ENCODE measurements around the gene RFXAP. TPM values are rescaled to one million over a fixed set of nuclear protein-coding genes. Genes with fewer than 3 reads are reported as not detected.

Gene RFXAP
- total RNA-seq, 1 experiment from 2014 or later: 9.2 TPM

DNA sequence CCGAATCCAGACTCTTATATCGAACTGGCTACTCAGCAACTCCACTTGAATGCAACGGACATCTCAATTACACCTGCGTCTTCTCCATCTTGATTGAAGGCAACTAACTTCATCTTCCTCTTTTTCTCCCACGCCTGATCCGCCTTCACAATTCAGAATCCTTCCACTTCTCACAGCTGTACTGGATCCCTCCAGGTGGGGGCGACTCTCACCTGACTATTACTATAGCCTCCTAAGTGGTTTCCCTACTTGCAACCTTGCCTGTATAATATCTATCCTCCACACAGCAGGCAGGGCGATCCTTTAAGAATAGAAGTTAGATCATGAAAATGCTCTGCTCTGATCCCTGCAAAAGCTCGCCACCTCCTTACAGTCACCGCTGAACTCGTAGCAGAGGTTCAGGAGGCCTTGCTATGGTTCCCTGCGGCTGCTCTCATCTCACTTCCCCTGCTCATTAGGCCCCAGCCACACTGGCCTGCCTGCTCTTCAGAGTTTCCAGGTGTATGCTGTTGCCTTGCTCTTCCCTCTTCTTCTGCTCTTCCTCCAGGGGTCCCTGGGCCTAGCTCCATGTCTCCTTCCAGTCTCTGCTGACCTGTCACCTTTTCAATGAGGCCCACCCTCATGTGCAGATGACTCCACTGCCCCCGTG is 31.9 kb downstream of the RFXAP start:
- Mint-ChIP-seq H3K27ac (no peak overlapping the region; the same call in 1 of the 2 replicates), H3K4me3 (no peak overlapping the region), H3K36me3 (no peaks in the 10 kb centered on the region), H3K9me3 (no peaks in the 10 kb centered on the region), H3K4me1 (no peaks in the 10 kb centered on the region), H3K27me3 (ENCODE audit: low read depth) (no peaks in the 10 kb centered on the region)
- POLR2A ChIA-PET: no interaction called here
- DNase-seq (ENCODE audit: low spot score) (peak; percentile 74), ATAC-seq (peak; percentile 87)
- CTCF ChIA-PET: interaction anchor here (0.6 to 1.9 kb wide), 7 partner anchors 22 to 587 kb away, joined by 3 to 7 read pairs (median 3); no protein-coding TSS in a partner anchor
- TF ChIP-seq, protein P1, sequence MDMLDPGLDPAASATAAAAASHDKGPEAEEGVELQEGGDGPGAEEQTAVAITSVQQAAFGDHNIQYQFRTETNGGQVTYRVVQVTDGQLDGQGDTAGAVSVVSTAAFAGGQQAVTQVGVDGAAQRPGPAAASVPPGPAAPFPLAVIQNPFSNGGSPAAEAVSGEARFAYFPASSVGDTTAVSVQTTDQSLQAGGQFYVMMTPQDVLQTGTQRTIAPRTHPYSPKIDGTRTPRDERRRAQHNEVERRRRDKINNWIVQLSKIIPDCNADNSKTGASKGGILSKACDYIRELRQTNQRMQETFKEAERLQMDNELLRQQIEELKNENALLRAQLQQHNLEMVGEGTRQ (CRISPR knock-in tag; IDR thresholded peaks at IDR 0.05): no peak
- TF ChIP-seq, protein P2, sequence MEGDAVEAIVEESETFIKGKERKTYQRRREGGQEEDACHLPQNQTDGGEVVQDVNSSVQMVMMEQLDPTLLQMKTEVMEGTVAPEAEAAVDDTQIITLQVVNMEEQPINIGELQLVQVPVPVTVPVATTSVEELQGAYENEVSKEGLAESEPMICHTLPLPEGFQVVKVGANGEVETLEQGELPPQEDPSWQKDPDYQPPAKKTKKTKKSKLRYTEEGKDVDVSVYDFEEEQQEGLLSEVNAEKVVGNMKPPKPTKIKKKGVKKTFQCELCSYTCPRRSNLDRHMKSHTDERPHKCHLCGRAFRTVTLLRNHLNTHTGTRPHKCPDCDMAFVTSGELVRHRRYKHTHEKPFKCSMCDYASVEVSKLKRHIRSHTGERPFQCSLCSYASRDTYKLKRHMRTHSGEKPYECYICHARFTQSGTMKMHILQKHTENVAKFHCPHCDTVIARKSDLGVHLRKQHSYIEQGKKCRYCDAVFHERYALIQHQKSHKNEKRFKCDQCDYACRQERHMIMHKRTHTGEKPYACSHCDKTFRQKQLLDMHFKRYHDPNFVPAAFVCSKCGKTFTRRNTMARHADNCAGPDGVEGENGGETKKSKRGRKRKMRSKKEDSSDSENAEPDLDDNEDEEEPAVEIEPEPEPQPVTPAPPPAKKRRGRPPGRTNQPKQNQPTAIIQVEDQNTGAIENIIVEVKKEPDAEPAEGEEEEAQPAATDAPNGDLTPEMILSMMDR (IDR thresholded peaks at IDR 0.05): peak; percentile 45

DNA sequence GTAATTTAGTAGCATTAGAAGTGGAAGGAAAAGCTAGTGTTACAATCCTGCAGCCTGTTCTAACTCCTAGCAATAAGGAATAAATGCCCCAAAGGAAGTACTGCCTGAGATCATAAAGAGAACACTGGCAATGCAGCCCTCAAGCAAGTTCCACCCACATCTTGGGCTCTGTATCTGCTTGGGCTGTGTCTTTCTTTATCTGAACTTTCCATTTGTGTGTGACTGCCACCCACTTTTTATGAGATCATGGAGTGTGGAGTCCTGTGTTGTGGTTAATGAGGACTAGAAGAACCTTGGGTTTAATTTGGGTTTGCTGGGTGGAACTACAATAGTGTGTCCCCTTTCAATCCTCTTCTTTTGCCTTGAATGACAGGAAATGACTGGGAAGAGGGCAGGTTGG is 38.2 kb downstream of the RFXAP start:
- Mint-ChIP-seq H3K4me1 (no peaks in the 10 kb centered on the region), H3K9me3 (no peaks in the 10 kb centered on the region), H3K36me3 (no peaks in the 10 kb centered on the region), H3K27me3 (ENCODE audit: low read depth) (no peaks in the 10 kb centered on the region), H3K27ac (no peak overlapping the region), H3K4me3 (no peak overlapping the region)
- TF ChIP-seq CREM (CRISPR knock-in tag; IDR thresholded peaks at IDR 0.05) (no peak), JUN (CRISPR knock-in tag; IDR thresholded peaks at IDR 0.05) (no peak), MYBL2 (CRISPR knock-in tag; IDR thresholded peaks at IDR 0.05) (no peak), PRRX2 (CRISPR knock-in tag; IDR thresholded peaks at IDR 0.05) (no peak), ZNF671 (CRISPR knock-in tag; IDR thresholded peaks at IDR 0.05) (no peak)
- TF ChIP-seq, protein P3, sequence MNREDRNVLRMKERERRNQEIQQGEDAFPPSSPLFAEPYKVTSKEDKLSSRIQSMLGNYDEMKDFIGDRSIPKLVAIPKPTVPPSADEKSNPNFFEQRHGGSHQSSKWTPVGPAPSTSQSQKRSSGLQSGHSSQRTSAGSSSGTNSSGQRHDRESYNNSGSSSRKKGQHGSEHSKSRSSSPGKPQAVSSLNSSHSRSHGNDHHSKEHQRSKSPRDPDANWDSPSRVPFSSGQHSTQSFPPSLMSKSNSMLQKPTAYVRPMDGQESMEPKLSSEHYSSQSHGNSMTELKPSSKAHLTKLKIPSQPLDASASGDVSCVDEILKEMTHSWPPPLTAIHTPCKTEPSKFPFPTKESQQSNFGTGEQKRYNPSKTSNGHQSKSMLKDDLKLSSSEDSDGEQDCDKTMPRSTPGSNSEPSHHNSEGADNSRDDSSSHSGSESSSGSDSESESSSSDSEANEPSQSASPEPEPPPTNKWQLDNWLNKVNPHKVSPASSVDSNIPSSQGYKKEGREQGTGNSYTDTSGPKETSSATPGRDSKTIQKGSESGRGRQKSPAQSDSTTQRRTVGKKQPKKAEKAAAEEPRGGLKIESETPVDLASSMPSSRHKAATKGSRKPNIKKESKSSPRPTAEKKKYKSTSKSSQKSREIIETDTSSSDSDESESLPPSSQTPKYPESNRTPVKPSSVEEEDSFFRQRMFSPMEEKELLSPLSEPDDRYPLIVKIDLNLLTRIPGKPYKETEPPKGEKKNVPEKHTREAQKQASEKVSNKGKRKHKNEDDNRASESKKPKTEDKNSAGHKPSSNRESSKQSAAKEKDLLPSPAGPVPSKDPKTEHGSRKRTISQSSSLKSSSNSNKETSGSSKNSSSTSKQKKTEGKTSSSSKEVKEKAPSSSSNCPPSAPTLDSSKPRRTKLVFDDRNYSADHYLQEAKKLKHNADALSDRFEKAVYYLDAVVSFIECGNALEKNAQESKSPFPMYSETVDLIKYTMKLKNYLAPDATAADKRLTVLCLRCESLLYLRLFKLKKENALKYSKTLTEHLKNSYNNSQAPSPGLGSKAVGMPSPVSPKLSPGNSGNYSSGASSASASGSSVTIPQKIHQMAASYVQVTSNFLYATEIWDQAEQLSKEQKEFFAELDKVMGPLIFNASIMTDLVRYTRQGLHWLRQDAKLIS (CRISPR knock-in tag; IDR thresholded peaks at IDR 0.05; ENCODE audit: borderline replicate concordance): no peak
- ATAC-seq (no peak), DNase-seq (ENCODE audit: low spot score) (no peak)
- POLR2A ChIA-PET: interaction anchor here (0.7 kb wide), 1 partner anchor 37 kb away, joined by 4 read pairs; no protein-coding TSS in a partner anchor
- CTCF ChIA-PET: interaction anchor here (1.2 to 1.8 kb wide), 4 partner anchors 10 to 404 kb away, joined by 4 to 14 read pairs (median 6); no protein-coding TSS in a partner anchor

DNA sequence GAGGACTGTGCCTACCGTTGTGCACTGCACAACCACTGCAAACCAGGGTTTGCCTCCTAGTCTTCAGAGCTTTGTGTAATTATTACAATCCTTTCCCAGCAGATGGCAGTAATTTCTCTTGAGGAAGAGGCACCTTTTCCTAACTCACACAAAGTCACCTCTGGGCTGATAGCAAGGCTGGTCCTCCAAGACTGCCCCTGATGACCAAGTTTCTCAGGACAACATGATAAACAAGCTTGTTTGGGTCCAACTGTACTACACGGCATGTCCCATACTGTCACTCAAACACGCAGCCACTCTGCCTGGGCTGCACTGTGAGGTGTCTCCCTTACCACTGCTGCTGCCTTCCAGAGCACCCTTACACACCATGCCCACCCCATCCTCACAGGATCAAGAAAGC is 39.3 kb downstream of the RFXAP start:
- ATAC-seq: peak; percentile 91
- Mint-ChIP-seq H3K27ac (no peak overlapping the region), H3K36me3 (no peaks in the 10 kb centered on the region), H3K9me3 (no peaks in the 10 kb centered on the region), H3K4me1 (no peaks in the 10 kb centered on the region), H3K27me3 (ENCODE audit: low read depth) (no peaks in the 10 kb centered on the region), H3K4me3 (no peak overlapping the region)
- TF ChIP-seq, protein P4, sequence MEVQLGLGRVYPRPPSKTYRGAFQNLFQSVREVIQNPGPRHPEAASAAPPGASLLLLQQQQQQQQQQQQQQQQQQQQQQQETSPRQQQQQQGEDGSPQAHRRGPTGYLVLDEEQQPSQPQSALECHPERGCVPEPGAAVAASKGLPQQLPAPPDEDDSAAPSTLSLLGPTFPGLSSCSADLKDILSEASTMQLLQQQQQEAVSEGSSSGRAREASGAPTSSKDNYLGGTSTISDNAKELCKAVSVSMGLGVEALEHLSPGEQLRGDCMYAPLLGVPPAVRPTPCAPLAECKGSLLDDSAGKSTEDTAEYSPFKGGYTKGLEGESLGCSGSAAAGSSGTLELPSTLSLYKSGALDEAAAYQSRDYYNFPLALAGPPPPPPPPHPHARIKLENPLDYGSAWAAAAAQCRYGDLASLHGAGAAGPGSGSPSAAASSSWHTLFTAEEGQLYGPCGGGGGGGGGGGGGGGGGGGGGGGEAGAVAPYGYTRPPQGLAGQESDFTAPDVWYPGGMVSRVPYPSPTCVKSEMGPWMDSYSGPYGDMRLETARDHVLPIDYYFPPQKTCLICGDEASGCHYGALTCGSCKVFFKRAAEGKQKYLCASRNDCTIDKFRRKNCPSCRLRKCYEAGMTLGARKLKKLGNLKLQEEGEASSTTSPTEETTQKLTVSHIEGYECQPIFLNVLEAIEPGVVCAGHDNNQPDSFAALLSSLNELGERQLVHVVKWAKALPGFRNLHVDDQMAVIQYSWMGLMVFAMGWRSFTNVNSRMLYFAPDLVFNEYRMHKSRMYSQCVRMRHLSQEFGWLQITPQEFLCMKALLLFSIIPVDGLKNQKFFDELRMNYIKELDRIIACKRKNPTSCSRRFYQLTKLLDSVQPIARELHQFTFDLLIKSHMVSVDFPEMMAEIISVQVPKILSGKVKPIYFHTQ (CRISPR knock-in tag; IDR thresholded peaks at IDR 0.05): no peak
- TF ChIP-seq, protein P2 (IDR thresholded peaks at IDR 0.05): 0 out of 2 replicates have a peak, but pooled peaks have one; percentile 13
- POLR2A ChIA-PET: interaction anchor here (0.6 kb wide), 1 partner anchor 208 kb away, joined by 3 read pairs; no protein-coding TSS in a partner anchor
- DNase-seq (ENCODE audit: low spot score): no peak
- CTCF ChIA-PET: interaction anchor here (0.6 to 1.8 kb wide), 17 partner anchors 9 to 414 kb away, joined by 3 to 15 read pairs (median 4); no protein-coding TSS in a partner anchor
